Spleen (tissue), 7 donors: Measurements from ENCODE around the gene POLR3C.
A peak's percentile ranks its signal among the peaks of the same experiment; 100 is the strongest.

ENCODE experiments used
- POLR2A ChIP-seq, 3 donors: fragments of 450-650 bp; IDR thresholded peaks; one replicate each; pipeline ENCODE4 v1.5.1; 2017; ENCODE audit warnings: antibody characterized with exemption in 3 of 3, mild to moderate bottlenecking in 1 of 3
- POLR2AphosphoS5 ChIP-seq, 3 donors: sonication (generic); formaldehyde crosslinking; IDR thresholded peaks; one replicate each; pipeline ENCODE4 v1.5.1; 2017; ENCODE audit warnings: antibody characterized with exemption in 3 of 3
- TF ChIP-seq, protein P1 (sequence below), 11 experiments: fragments of 200-600 bp in 7 of 11; fragments of 450-650 bp in 4 of 11; sonication (generic) in 4 of 11; IDR thresholded peaks in 8 of 11; conservative IDR thresholded peaks in 3 of 11; 1 replicate in 7 of 11; 2 replicates in 4 of 11; pipeline versions ENCODE4 v1.4.0 to v1.8.0; 2016 to 2021; ENCODE audit warnings: antibody characterized with exemption in 11 of 11, inconsistent platforms in 4 of 11, mild to moderate bottlenecking in 1 of 11
- donor health status: DM: no; HTN: no; CAD: no; lungs with moderate emphysema.
- donor health status: DM: no; HTN: no; CAD: no.
- donor health status: DM: no; HTN: no; CAD: no.

DNA sequence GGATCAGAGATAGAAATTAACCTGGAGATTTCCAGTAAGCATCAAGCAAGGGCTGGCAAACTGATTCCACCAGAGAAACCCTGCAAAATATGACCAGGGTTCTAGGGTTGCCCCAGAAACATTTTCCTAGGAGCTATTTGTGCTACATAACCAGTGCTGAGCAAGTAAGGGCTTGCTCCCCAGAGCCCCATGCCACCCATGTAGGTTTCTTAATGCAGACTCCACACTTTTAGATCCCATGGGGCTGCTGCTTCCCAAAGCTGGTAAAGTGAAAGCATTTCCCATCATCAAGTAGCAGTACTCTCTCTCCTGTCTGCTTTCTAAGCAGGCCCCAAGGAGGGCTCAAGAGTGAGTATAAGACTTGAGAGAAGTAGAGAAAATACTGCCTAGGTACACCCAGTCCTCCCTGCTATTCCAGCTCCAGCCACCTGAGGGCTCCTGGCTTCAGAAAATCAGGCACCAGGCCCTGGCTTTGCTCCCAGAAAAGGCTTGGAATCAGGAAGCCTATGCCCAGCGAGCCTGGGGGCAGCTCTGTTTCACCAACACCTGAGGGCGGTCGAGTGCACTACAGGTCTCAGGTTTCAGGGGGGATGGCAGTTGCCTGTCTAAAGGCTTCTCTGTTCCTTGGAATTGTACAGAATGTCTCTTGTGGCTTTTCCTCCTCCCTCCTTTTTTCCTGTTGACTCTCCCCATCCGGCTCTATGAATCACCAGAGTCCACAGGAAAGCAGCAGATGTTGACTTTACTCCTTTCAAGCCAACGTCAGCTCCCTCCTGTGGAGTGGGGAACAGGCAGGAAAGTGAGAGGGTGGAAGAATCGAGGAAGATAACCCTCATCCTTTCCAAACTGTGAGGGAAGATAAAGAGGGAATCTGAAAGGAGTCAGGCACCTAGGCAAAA is 67.8 kb downstream of the POLR3C start:
- TF ChIP-seq, protein P1, sequence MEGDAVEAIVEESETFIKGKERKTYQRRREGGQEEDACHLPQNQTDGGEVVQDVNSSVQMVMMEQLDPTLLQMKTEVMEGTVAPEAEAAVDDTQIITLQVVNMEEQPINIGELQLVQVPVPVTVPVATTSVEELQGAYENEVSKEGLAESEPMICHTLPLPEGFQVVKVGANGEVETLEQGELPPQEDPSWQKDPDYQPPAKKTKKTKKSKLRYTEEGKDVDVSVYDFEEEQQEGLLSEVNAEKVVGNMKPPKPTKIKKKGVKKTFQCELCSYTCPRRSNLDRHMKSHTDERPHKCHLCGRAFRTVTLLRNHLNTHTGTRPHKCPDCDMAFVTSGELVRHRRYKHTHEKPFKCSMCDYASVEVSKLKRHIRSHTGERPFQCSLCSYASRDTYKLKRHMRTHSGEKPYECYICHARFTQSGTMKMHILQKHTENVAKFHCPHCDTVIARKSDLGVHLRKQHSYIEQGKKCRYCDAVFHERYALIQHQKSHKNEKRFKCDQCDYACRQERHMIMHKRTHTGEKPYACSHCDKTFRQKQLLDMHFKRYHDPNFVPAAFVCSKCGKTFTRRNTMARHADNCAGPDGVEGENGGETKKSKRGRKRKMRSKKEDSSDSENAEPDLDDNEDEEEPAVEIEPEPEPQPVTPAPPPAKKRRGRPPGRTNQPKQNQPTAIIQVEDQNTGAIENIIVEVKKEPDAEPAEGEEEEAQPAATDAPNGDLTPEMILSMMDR (IDR thresholded peaks at IDR 0.05 in 8 of 11, conservative IDR thresholded peaks at IDR 0.05 in 3 of 11), result peak; percentile 76 to 91 (median 85)
- TF ChIP-seq POLR2A (IDR thresholded peaks at IDR 0.05) (no peak), POLR2AphosphoS5 (IDR thresholded peaks at IDR 0.05) (peak in 2 of 3 donors; percentile 52 to 63)
